B cell (primary cell): ENCODE measurements around the gene SLC2A6. TPM values are rescaled to one million over a fixed set of nuclear protein-coding genes. Genes with fewer than 3 reads are reported as not detected.

Experiments
- ATAC-seq: fragments of 200-7000 bp; cut with Tn5 transposase; one replicate; pipeline ENCODE4 v1.10.0; 2021; ENCODE audit warnings: low read depth, mild to moderate bottlenecking, moderate number of reproducible peaks, moderate library complexity
- CTCF ChIA-PET: fragments of 350-600 bp; sonication (Branson Sonifier 250); formaldehyde crosslinking; loops from one replicate; lab custom pipeline; 2021; ENCODE audit warnings: antibody characterized with exemption, inconsistent platforms; lab: Charles Lee
- POLR2A ChIA-PET: fragments of 350-600 bp; sonication (Branson Sonifier 250); formaldehyde crosslinking; loops from one replicate; lab custom pipeline; 2021; ENCODE audit warnings: antibody characterized with exemption; lab: Charles Lee
- DNase-seq: peaks from one replicate; pipeline ENCODE4 v3.0.0; 2013
- H2AFZ ChIP-seq: 2 replicates; pipeline ENCODE4 v1.6.1; 2012; ENCODE audit warnings: mild to moderate bottlenecking, low read depth, low read length; ENCODE audit not compliant: insufficient read depth, poor library complexity, severe bottlenecking
- H3K27ac ChIP-seq, 2 donors: 1 replicate in 1 of 2; 2 replicates in 1 of 2; pipeline ENCODE4 v1.5.1; 2012 to 2013; ENCODE audit warnings: low read length in 2 of 2, mild to moderate bottlenecking in 2 of 2, moderate library complexity in 1 of 2
- H3K27me3 ChIP-seq, 4 experiments: fragments of 200-600 bp in 1 of 4; sonication (generic) in 1 of 4; replicated peaks in 1 of 4; 1 replicate in 2 of 4; 2 replicates in 2 of 4; pipeline versions ENCODE4 v1.6.1 to v1.7.0; 2013 to 2016; ENCODE audit warnings: low read length in 3 of 4, mild to moderate bottlenecking in 2 of 4, mixed read lengths in 1 of 4, moderate library complexity in 1 of 4; ENCODE audit not compliant: insufficient read depth in 4 of 4, control insufficient read depth in 3 of 4; ENCODE audit errors: control extremely low read depth in 1 of 4
- H3K36me3 ChIP-seq, 2 experiments: replicated peaks in 1 of 2; 1 replicate in 1 of 2; 2 replicates in 1 of 2; pipeline versions ENCODE4 v1.6.1 to v1.7.1; 2013; ENCODE audit warnings: low read length in 1 of 2; ENCODE audit not compliant: insufficient read depth in 2 of 2, control insufficient read depth in 1 of 2; ENCODE audit errors: control extremely low read depth in 1 of 2, extremely low read depth in 1 of 2
- H3K4me1 ChIP-seq, 2 donors: fragments of 200-600 bp in 1 of 2; sonication (generic) in 1 of 2; 1 replicate in 1 of 2; 2 replicates in 1 of 2; pipeline versions ENCODE4 v1.5.1 to v1.6.1; 2013 to 2017; ENCODE audit warnings: low read length in 2 of 2; ENCODE audit not compliant: control insufficient read depth in 2 of 2, insufficient read depth in 2 of 2
- H3K4me2 ChIP-seq: replicated peaks from 2 replicates; pipeline ENCODE3; 2012; ENCODE audit warnings: mild to moderate bottlenecking, low read depth, low read length; ENCODE audit not compliant: poor library complexity, severe bottlenecking
- H3K4me3 ChIP-seq, 5 experiments: fragments of 200-600 bp in 1 of 5; sonication (generic) in 1 of 5; 1 replicate in 3 of 5; 2 replicates in 2 of 5; pipeline versions ENCODE4 v1.5.1 to v1.7.0; 2011 to 2016; ENCODE audit warnings: low read length in 4 of 5, mild to moderate bottlenecking in 4 of 5, low read depth in 2 of 5, control low read depth in 1 of 5, moderate library complexity in 1 of 5; ENCODE audit not compliant: insufficient read depth in 1 of 5; ENCODE audit errors: control extremely low read depth in 1 of 5, extremely low read depth in 1 of 5
- H3K79me2 ChIP-seq: fragments of 200-600 bp; sonication (generic); one replicate; pipeline ENCODE4 v1.6.0; 2016; ENCODE audit warnings: low read length; ENCODE audit not compliant: control insufficient read depth, insufficient read depth
- H3K9ac ChIP-seq: fragments of 200-600 bp; sonication (generic); 2 replicates; pipeline ENCODE4 v1.6.1; 2017; ENCODE audit warnings: mild to moderate bottlenecking, low read length, moderate library complexity
- H3K9me3 ChIP-seq, 3 donors: one replicate each; pipeline versions ENCODE4 v1.6.1 to v1.7.1; 2013; ENCODE audit warnings: low read length in 2 of 3; ENCODE audit not compliant: control insufficient read depth in 2 of 3, insufficient read depth in 1 of 3; ENCODE audit errors: control extremely low read depth in 1 of 3
- H4K20me1 ChIP-seq: 2 replicates; pipeline ENCODE4 v1.6.0; 2012; ENCODE audit warnings: mild to moderate bottlenecking, low read length; ENCODE audit not compliant: insufficient read depth, control insufficient read depth, poor library complexity, severe bottlenecking
- H3K27ac Mint-ChIP-seq: one replicate; pipeline ENCODE4 v1.8.0; 2021; ENCODE audit warnings: mixed read lengths
- H3K27me3 Mint-ChIP-seq: one replicate; pipeline ENCODE4 v1.8.0; 2021; ENCODE audit warnings: mixed read lengths
- H3K4me1 Mint-ChIP-seq: one replicate; pipeline ENCODE4 v1.8.0; 2021; ENCODE audit warnings: mixed read lengths
- H3K4me3 Mint-ChIP-seq: one replicate; pipeline ENCODE4 v1.8.0; 2021; ENCODE audit warnings: mixed read lengths
- H3K9me3 Mint-ChIP-seq: one replicate; pipeline ENCODE4 v1.8.0; 2022; ENCODE audit warnings: mixed read lengths; ENCODE audit not compliant: insufficient read depth
- CTCF ChIP-seq: fragments of 200-600 bp; IDR thresholded peaks from one replicate; pipeline ENCODE4 v1.8.0; 2022; ENCODE audit warnings: antibody characterized with exemption, mild to moderate bottlenecking
- EZH2 ChIP-seq: IDR thresholded peaks from 2 replicates; pipeline ENCODE4 v1.6.1; 2012; ENCODE audit warnings: borderline replicate concordance, low read depth, mild to moderate bottlenecking, moderate library complexity, low read length; ENCODE audit not compliant: insufficient read depth, poor library complexity, severe bottlenecking
- WGBS: methylation state at CpG from one replicate; pipeline ENCODE4 v1.1.5; 2013; ENCODE audit warnings: missing lambda C conversion rate; ENCODE audit not compliant: insufficient coverage; 5-methylcytosine and 5-hydroxymethylcytosine counted together
- intact Hi-C: fragments of 100-400 bp; cut with micrococcal nuclease; formaldehyde crosslinking; loops from one replicate; pipeline ENCODE4 v1.10.0; 2022
- polyA plus RNA-seq: library from polyadenylated mRNA; depleted of rRNA; stranded (reverse); fragments of >200 nt; gene quantifications from 2 replicates; pipeline ENCODE4 v1.2.3, GENCODE V29; 2012
- total RNA-seq, 2 donors: library from RNA; stranded (reverse); fragments of 120-200 nt in 1 of 2; gene quantifications; 1 replicate in 1 of 2; 2 replicates in 1 of 2; pipeline versions ENCODE4 v1.2.3 to v1.2.4, GENCODE V29; 2013 to 2022

The SLC2A6 gene
- total and polyA plus RNA-seq, 2 donors (not counting 1 experiment from before 2014, with no cell fraction given) = 51.8 to 108 TPM

DNA sequence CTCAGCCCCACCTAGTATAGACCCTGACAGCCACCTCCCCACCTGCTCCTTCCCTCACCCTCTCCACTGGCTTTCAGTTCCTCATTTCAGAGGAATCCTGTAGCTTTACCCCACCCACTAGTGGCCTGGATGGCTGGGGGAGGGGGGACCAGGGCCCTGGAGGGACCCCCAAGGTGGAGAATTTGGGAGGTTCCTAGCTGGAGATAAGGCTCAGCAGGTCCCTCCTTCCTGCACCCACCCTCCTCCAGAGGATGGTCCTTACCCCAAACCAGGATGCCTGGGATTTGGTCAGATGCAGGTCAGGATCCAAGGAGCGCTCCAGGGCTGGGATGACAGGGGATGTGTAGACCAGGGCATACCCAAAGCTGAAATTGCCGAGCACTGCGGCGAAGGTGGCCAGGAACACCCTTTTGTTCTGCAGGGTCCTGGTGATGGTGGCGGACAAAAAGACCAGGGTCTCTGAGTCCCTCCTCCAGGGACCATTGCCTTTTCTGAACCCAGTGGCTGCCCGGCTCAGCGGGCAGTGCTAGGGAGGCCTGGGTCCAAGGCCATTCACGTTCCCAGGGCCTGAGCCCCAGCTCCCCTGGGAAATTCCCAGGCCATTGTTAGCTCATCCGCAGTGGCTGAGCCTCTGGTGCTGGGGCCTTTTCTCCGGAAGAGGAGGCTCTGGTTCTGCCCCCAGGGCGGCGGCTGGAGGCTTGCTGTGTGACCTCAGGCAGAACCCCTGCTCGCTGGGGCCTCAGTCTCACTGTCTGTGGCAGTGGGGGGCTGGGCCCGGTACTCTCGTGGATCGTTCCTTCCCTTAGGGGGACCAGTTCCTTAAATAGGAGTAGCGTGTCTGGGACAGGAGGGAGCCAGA lies 678 bp downstream of the SLC2A6 start:
- intact Hi-C loops = loop anchor here (2.0 to 10.0 kb wide), 3 partner anchors 71 to 363 kb away; partner anchors contain the start of genes MED22 and RPL7A
- peak; percentile 75 for DNase-seq
- Mint-ChIP-seq H3K4me1 (peaks cover 33% of the 10 kb centered on the region), H3K4me3 (peak overlapping the region; percentile 89), H3K27ac (peak overlapping the region; percentile 90), H3K27me3 (peaks cover 2% of the 10 kb centered on the region), H3K9me3 (no peaks in the 10 kb centered on the region)
- ChIA-PET POLR2A (interaction anchor here (0.7 to 2.6 kb wide), 7 partner anchors 18 to 1759 kb away, joined by 3 to 28 read pairs (median 3); partner anchors contain the start of genes CACFD1 and GTF3C5), CTCF (interaction anchor here (0.7 to 2.8 kb wide), 6 partner anchors 8 to 334 kb away, joined by 3 to 7 read pairs (median 3); partner anchors contain the start of genes MED22 and RPL7A)
- H3K36me3 ChIP-seq = peaks cover 0 to 43% of the 10 kb centered on the region in 2 experiments
- peak; percentile 48 for ATAC-seq
- peaks cover 30% of the 10 kb centered on the region for H3K79me2 ChIP-seq
- H3K4me3 ChIP-seq = peak overlapping the region; percentile 22 to 83 (median 79)
- peak overlapping the region; percentile 82 for H3K9ac ChIP-seq
- peaks cover 31 to 61% of the 10 kb centered on the region in 2 donors for H3K4me1 ChIP-seq
- H3K4me2 ChIP-seq = peak overlapping the region; percentile 94
- peaks cover 47% of the 10 kb centered on the region for H4K20me1 ChIP-seq
- 22% methylated on average over 17 of the region's 17 CpGs for WGBS
- H2AFZ ChIP-seq = peak overlapping the region; percentile 85
- peak overlapping the region; percentile 61 to 78 for H3K27ac ChIP-seq
- no peaks in the 10 kb centered on the region for H3K9me3 ChIP-seq
- no peaks in the 10 kb centered on the region for H3K27me3 ChIP-seq
- no peak for TF ChIP-seq CTCF
- no peak for TF ChIP-seq EZH2
